ENCODE results near the gene EFCAB6.

The EFCAB6 gene

GRCh38 chr22:43507235-43507634 lies 304.9 kb downstream of the EFCAB6 start:
- H3K4me2 ChIP-seq (ENCODE audit: low read length), result no peak overlapping the region
- no peak overlapping the region for H3K4me3 ChIP-seq (ENCODE audit: low read depth, low read length, poor library complexity, severe bottlenecking)
- no peak for TF ChIP-seq EZH2 (IDR thresholded peaks at IDR 0.05; ENCODE audit: borderline replicate concordance, low read length)
- TF ChIP-seq CTCF (IDR thresholded peaks at IDR 0.05; ENCODE audit: low read length), result no peak
- H3K79me2 ChIP-seq (ENCODE audit: insufficient read depth, low read length), result no peaks in the 10 kb centered on the region
- no peaks in the 10 kb centered on the region for H3K9me3 ChIP-seq (ENCODE audit: low read length)
- no peak overlapping the region for H2AFZ ChIP-seq (ENCODE audit: low read length)
- H4K20me1 ChIP-seq (ENCODE audit: insufficient read depth, low read length), result no peaks in the 10 kb centered on the region
- H3K9me2 ChIP-seq (ENCODE audit: low read depth, low read length), result no peaks in the 10 kb centered on the region
- H3K27me3 ChIP-seq (ENCODE audit: insufficient read depth, low read length), result no peaks in the 10 kb centered on the region
- no peak overlapping the region for H3K27ac ChIP-seq (ENCODE audit: low read depth, low read length, poor library complexity, severe bottlenecking)
- H3K36me3 ChIP-seq (ENCODE audit: insufficient read depth, low read length), result no peaks in the 10 kb centered on the region
- no peaks in the 10 kb centered on the region for H3F3A ChIP-seq (ENCODE audit: insufficient read depth, low read length)
- H3K9ac ChIP-seq (ENCODE audit: low read length), result no peak overlapping the region
- no peaks in the 10 kb centered on the region for H3K4me1 ChIP-seq (ENCODE audit: insufficient read depth, low read length, severe bottlenecking)

GRCh38 chr22:43506487-43506886 lies 305.6 kb downstream of the EFCAB6 start:
- Histone ChIP-seq H3K27ac (ENCODE audit: low read depth, low read length, poor library complexity, severe bottlenecking) (no peak overlapping the region), H4K20me1 (ENCODE audit: insufficient read depth, low read length) (no peaks in the 10 kb centered on the region), H3K9me3 (ENCODE audit: low read length) (no peaks in the 10 kb centered on the region), H3K79me2 (ENCODE audit: insufficient read depth, low read length) (no peaks in the 10 kb centered on the region), H2AFZ (ENCODE audit: low read length) (no peak overlapping the region), H3K36me3 (ENCODE audit: insufficient read depth, low read length) (no peaks in the 10 kb centered on the region), H3K27me3 (ENCODE audit: insufficient read depth, low read length) (no peaks in the 10 kb centered on the region), H3F3A (ENCODE audit: insufficient read depth, low read length) (no peaks in the 10 kb centered on the region), H3K9ac (ENCODE audit: low read length) (no peak overlapping the region), H3K4me1 (ENCODE audit: insufficient read depth, low read length, severe bottlenecking) (no peaks in the 10 kb centered on the region), H3K4me2 (ENCODE audit: low read length) (no peak overlapping the region), H3K9me2 (ENCODE audit: low read depth, low read length) (no peaks in the 10 kb centered on the region), H3K4me3 (ENCODE audit: low read depth, low read length, poor library complexity, severe bottlenecking) (no peak overlapping the region)
- TF ChIP-seq CTCF (IDR thresholded peaks at IDR 0.05; ENCODE audit: low read length), result no peak
- no peak for TF ChIP-seq EZH2 (IDR thresholded peaks at IDR 0.05; ENCODE audit: borderline replicate concordance, low read length)

- Histone ChIP-seq H3K9me3 (ENCODE audit: low read length) (no peaks in the 10 kb centered on the region), H3K79me2 (ENCODE audit: insufficient read depth, low read length) (no peaks in the 10 kb centered on the region), H3F3A (ENCODE audit: insufficient read depth, low read length) (no peaks in the 10 kb centered on the region), H3K4me2 (ENCODE audit: low read length) (no peak overlapping the region), H3K36me3 (ENCODE audit: insufficient read depth, low read length) (no peaks in the 10 kb centered on the region), H3K9ac (ENCODE audit: low read length) (no peak overlapping the region), H3K27ac (ENCODE audit: low read depth, low read length, poor library complexity, severe bottlenecking) (no peak overlapping the region), H3K9me2 (ENCODE audit: low read depth, low read length) (no peaks in the 10 kb centered on the region), H3K4me3 (ENCODE audit: low read depth, low read length, poor library complexity, severe bottlenecking) (no peak overlapping the region), H4K20me1 (ENCODE audit: insufficient read depth, low read length) (no peaks in the 10 kb centered on the region), H2AFZ (ENCODE audit: low read length) (no peak overlapping the region), H3K27me3 (ENCODE audit: insufficient read depth, low read length) (no peaks in the 10 kb centered on the region), H3K4me1 (ENCODE audit: insufficient read depth, low read length, severe bottlenecking) (no peaks in the 10 kb centered on the region)
- TF ChIP-seq EZH2 (IDR thresholded peaks at IDR 0.05; ENCODE audit: borderline replicate concordance, low read length), result no peak
Measured at GRCh38 chr22:43505896-43506295, 306.2 kb downstream of the EFCAB6 start.

- Histone ChIP-seq H3K9me2 (ENCODE audit: low read depth, low read length) (no peaks in the 10 kb centered on the region), H3K4me2 (ENCODE audit: low read length) (no peak overlapping the region), H3K9me3 (ENCODE audit: low read length) (no peaks in the 10 kb centered on the region), H3K36me3 (ENCODE audit: insufficient read depth, low read length) (no peaks in the 10 kb centered on the region), H3K4me1 (ENCODE audit: insufficient read depth, low read length, severe bottlenecking) (no peaks in the 10 kb centered on the region), H4K20me1 (ENCODE audit: insufficient read depth, low read length) (no peaks in the 10 kb centered on the region), H3K4me3 (ENCODE audit: low read depth, low read length, poor library complexity, severe bottlenecking) (no peak overlapping the region), H3K27me3 (ENCODE audit: insufficient read depth, low read length) (no peaks in the 10 kb centered on the region), H3F3A (ENCODE audit: insufficient read depth, low read length) (no peaks in the 10 kb centered on the region), H2AFZ (ENCODE audit: low read length) (no peak overlapping the region), H3K9ac (ENCODE audit: low read length) (no peak overlapping the region), H3K79me2 (ENCODE audit: insufficient read depth, low read length) (no peaks in the 10 kb centered on the region), H3K27ac (ENCODE audit: low read depth, low read length, poor library complexity, severe bottlenecking) (no peak overlapping the region)
- no peak for TF ChIP-seq EZH2 (IDR thresholded peaks at IDR 0.05; ENCODE audit: borderline replicate concordance, low read length)
- no peak for TF ChIP-seq CTCF (IDR thresholded peaks at IDR 0.05; ENCODE audit: low read length)
Measured at GRCh38 chr22:43505423-43505822, 306.7 kb downstream of the EFCAB6 start.
